H1 (cell line): Measurements from ENCODE around the gene SAFB. TPM values are rescaled to one million over a fixed set of nuclear protein-coding genes. Genes with fewer than 3 reads are reported as not detected.
A peak's percentile ranks its signal among the peaks of the same experiment; 100 is the strongest.

ENCODE experiments used
- CTCF ChIA-PET: fragments of 300-600 bp; sonication (Branson Sonifier 250); formaldehyde crosslinking; loops from one replicate; lab custom pipeline; 2021; ENCODE audit not compliant: partially characterized antibody; lab: Charles Lee
- POLR2A ChIA-PET: fragments of 300-600 bp; sonication (Branson Sonifier 250); formaldehyde crosslinking; loops from one replicate; lab custom pipeline; 2021; ENCODE audit warnings: inconsistent platforms; ENCODE audit not compliant: partially characterized antibody; lab: Charles Lee
- DNase-seq, 2 experiments: peaks; one replicate each; pipeline versions ENCODE4 v3.0.0 to v3.0.0-alpha.2; 2010 to 2022; ENCODE audit warnings: low spot score in 2 of 2, low read depth in 1 of 2, mixed read lengths in 1 of 2
- FAIRE-seq: peaks from 2 replicates; lab custom pipeline; 2011; peaks lifted over from hg19 to GRCh38; lab: Jason Lieb, UNC
- H2AFZ ChIP-seq: 2 replicates; pipeline ENCODE4 v1.8.1; 2012; ENCODE audit warnings: low read length, inconsistent platforms
- H2AK5ac ChIP-seq: 2 replicates; pipeline ENCODE4 v1.6.1; 2013; ENCODE audit warnings: low read depth, low read length
- H2BK120ac ChIP-seq: replicated peaks from 2 replicates; pipeline ENCODE3; 2013; ENCODE audit warnings: low read depth, low read length, inconsistent platforms
- H2BK12ac ChIP-seq: 2 replicates; pipeline ENCODE4 v1.6.1; 2013; ENCODE audit warnings: low read depth, low read length
- H2BK15ac ChIP-seq: 2 replicates; pipeline ENCODE4 v1.6.1; 2013; ENCODE audit warnings: low read length
- H2BK20ac ChIP-seq: 2 replicates; pipeline ENCODE4 v1.6.1; 2013; ENCODE audit warnings: low read length
- H2BK5ac ChIP-seq: 2 replicates; pipeline ENCODE4 v1.6.1; 2013; ENCODE audit warnings: low read depth, low read length
- H3K14ac ChIP-seq: 2 replicates; pipeline ENCODE4 v1.6.1; 2013; ENCODE audit warnings: inconsistent platforms; ENCODE audit not compliant: insufficient read length
- H3K18ac ChIP-seq: 2 replicates; pipeline ENCODE4 v1.6.1; 2013; ENCODE audit warnings: low read length; ENCODE audit errors: extremely low read depth
- H3K23ac ChIP-seq: 2 replicates; pipeline ENCODE4 v1.6.1; 2013; ENCODE audit warnings: inconsistent platforms; ENCODE audit not compliant: insufficient read length
- H3K23me2 ChIP-seq: 2 replicates; pipeline ENCODE4 v1.6.1; 2013; ENCODE audit warnings: low read depth, low read length
- H3K27ac ChIP-seq: 2 replicates; pipeline ENCODE4 v1.6.1; 2011; ENCODE audit warnings: low read depth, low read length, inconsistent platforms
- H3K27me3 ChIP-seq, 4 experiments: replicated peaks in 1 of 4; 1 replicate in 1 of 4; 2 replicates in 3 of 4; pipeline versions ENCODE4 v1.6.1 to v1.8.1; 2011 to 2013; ENCODE audit warnings: low read length in 3 of 4, mild to moderate bottlenecking in 3 of 4, inconsistent platforms in 2 of 4, mixed read lengths in 2 of 4, moderate library complexity in 1 of 4; ENCODE audit not compliant: control insufficient read depth in 3 of 4, insufficient read depth in 3 of 4; ENCODE audit errors: extremely low read depth in 1 of 4
- H3K36me3 ChIP-seq, 4 experiments: 2 replicates each; pipeline versions ENCODE4 v1.6.1 to v1.8.1; 2011 to 2013; ENCODE audit warnings: mild to moderate bottlenecking in 4 of 4, low read length in 3 of 4, moderate library complexity in 2 of 4, control low read depth in 1 of 4, inconsistent platforms in 1 of 4; ENCODE audit not compliant: insufficient read depth in 4 of 4, control insufficient read depth in 2 of 4
- H3K4ac ChIP-seq: replicated peaks from 2 replicates; pipeline ENCODE3; 2013; ENCODE audit warnings: low read length, low read depth, mixed read lengths, inconsistent platforms; ENCODE audit not compliant: insufficient read length
- H3K4me1 ChIP-seq, 4 experiments: replicated peaks in 1 of 4; 1 replicate in 1 of 4; 2 replicates in 3 of 4; pipeline versions ENCODE4 v1.6.1 to v1.8.1; 2011 to 2013; ENCODE audit warnings: low read length in 3 of 4, inconsistent platforms in 2 of 4, mixed read lengths in 1 of 4; ENCODE audit not compliant: insufficient read depth in 4 of 4, control insufficient read depth in 3 of 4
- H3K4me2 ChIP-seq, 2 experiments: 2 replicates each; pipeline versions ENCODE4 v1.6.1 to v1.8.1; 2011 to 2013; ENCODE audit warnings: low read depth in 2 of 2, low read length in 2 of 2, control low read depth in 1 of 2, inconsistent platforms in 1 of 2, mild to moderate bottlenecking in 1 of 2; ENCODE audit not compliant: insufficient read depth in 1 of 2
- H3K4me3 ChIP-seq, 4 experiments: fragments of 200-600, 300-600 bp in 1 of 4; sonication (generic), shearing (Covaris generic), sonication (Bioruptor Twin) in 1 of 4; 2 replicates each; pipeline versions ENCODE4 v1.5.1 to v1.8.1; 2011 to 2016; ENCODE audit warnings: low read length in 4 of 4, low read depth in 3 of 4, control low read depth in 2 of 4, inconsistent platforms in 2 of 4, mild to moderate bottlenecking in 2 of 4, mixed read lengths in 1 of 4, moderate library complexity in 1 of 4; ENCODE audit not compliant: insufficient read depth in 2 of 4; ENCODE audit errors: extremely low read depth in 1 of 4
- H3K56ac ChIP-seq: replicated peaks from 2 replicates; pipeline ENCODE3; 2013; ENCODE audit warnings: low read depth, mild to moderate bottlenecking, mixed read lengths, low read length, inconsistent platforms; ENCODE audit not compliant: insufficient read length
- H3K79me1 ChIP-seq: 2 replicates; pipeline ENCODE4 v1.6.1; 2013; ENCODE audit warnings: low read depth, low read length, control low read depth
- H3K79me2 ChIP-seq, 2 experiments: 2 replicates each; pipeline versions ENCODE4 v1.6.1 to v1.8.1; 2012 to 2013; ENCODE audit warnings: low read length in 2 of 2, mild to moderate bottlenecking in 2 of 2, inconsistent platforms in 1 of 2; ENCODE audit not compliant: insufficient read depth in 2 of 2, control insufficient read depth in 1 of 2
- H3K9ac ChIP-seq, 4 experiments: replicated peaks in 1 of 4; 1 replicate in 1 of 4; 2 replicates in 3 of 4; pipeline versions ENCODE4 v1.6.1 to v1.8.1; 2011 to 2013; ENCODE audit warnings: low read depth in 3 of 4, low read length in 3 of 4, control low read depth in 2 of 4, mild to moderate bottlenecking in 2 of 4, moderate library complexity in 2 of 4, inconsistent platforms in 1 of 4; ENCODE audit errors: extremely low read depth in 1 of 4
- H3K9me3 ChIP-seq, 2 experiments: 2 replicates each; pipeline versions ENCODE4 v1.6.1 to v1.8.1; 2012 to 2013; ENCODE audit warnings: mild to moderate bottlenecking in 2 of 2, moderate library complexity in 2 of 2, control low read depth in 1 of 2, inconsistent platforms in 1 of 2, low read depth in 1 of 2, low read length in 1 of 2, mixed read lengths in 1 of 2; ENCODE audit not compliant: insufficient read depth in 2 of 2
- H4K20me1 ChIP-seq, 2 experiments: replicated peaks in 1 of 2; 2 replicates each; pipeline versions ENCODE3 to v1.8.1; 2011 to 2013; ENCODE audit warnings: inconsistent platforms in 2 of 2, low read length in 2 of 2, mild to moderate bottlenecking in 1 of 2; ENCODE audit not compliant: insufficient read depth in 2 of 2, control insufficient read depth in 1 of 2
- H4K5ac ChIP-seq: 2 replicates; pipeline ENCODE4 v1.6.1; 2013; ENCODE audit warnings: low read length, low read depth, mixed read lengths, inconsistent platforms; ENCODE audit not compliant: insufficient read length
- H4K8ac ChIP-seq: 2 replicates; pipeline ENCODE4 v1.8.0; 2013; ENCODE audit warnings: mild to moderate bottlenecking, moderate library complexity, low read length, inconsistent platforms; ENCODE audit not compliant: insufficient read depth; ENCODE audit errors: extremely low read depth
- H4K91ac ChIP-seq: replicated peaks from 2 replicates; pipeline ENCODE3; 2013; ENCODE audit warnings: low read length, mixed read lengths, inconsistent platforms; ENCODE audit not compliant: insufficient read length
- CREB1 ChIP-seq: IDR thresholded peaks from 2 replicates; pipeline ENCODE4 v1.6.1; 2012; ENCODE audit warnings: inconsistent platforms
- EGR1 ChIP-seq: IDR thresholded peaks from 2 replicates; pipeline ENCODE4 v1.6.1; 2011; ENCODE audit warnings: low read depth, low read length, borderline replicate concordance
- FOSL1 ChIP-seq: IDR thresholded peaks from 2 replicates; pipeline ENCODE4 v1.6.1; 2011; ENCODE audit warnings: mild to moderate bottlenecking, low read depth, low read length, moderate library complexity; ENCODE audit not compliant: insufficient read depth
- KDM4A ChIP-seq: IDR thresholded peaks from one replicate; pipeline ENCODE4 v1.7.1; 2012; ENCODE audit warnings: low read depth, mild to moderate bottlenecking, moderate library complexity, low read length, inconsistent platforms; ENCODE audit not compliant: severe bottlenecking
- RAD21 ChIP-seq, 2 experiments: IDR thresholded peaks in 1 of 2; conservative IDR thresholded peaks in 1 of 2; 2 replicates each; pipeline ENCODE4 v1.6.1; 2011; ENCODE audit warnings: low read depth in 2 of 2, low read length in 2 of 2, improper control_type of control experiment in 1 of 2, inconsistent platforms in 1 of 2, mild to moderate bottlenecking in 1 of 2, moderate library complexity in 1 of 2
- SIN3A ChIP-seq, 2 experiments: IDR thresholded peaks in 1 of 2; conservative IDR thresholded peaks in 1 of 2; 2 replicates each; pipeline ENCODE4 v1.6.1; 2011 to 2012; ENCODE audit warnings: low read length in 2 of 2, improper control_type of control experiment in 1 of 2, low read depth in 1 of 2, mild to moderate bottlenecking in 1 of 2
- WGBS, 2 experiments: shearing (Covaris generic) in 1 of 2; methylation state at CpG; one replicate each; pipeline versions ENCODE4 v1.1.6 to v1.1.7; 2013 to 2015; ENCODE audit warnings: low lambda C conversion rate in 2 of 2, mixed read lengths in 2 of 2, inconsistent platforms in 1 of 2, low coverage in 1 of 2, missing lambda C conversion rate in 1 of 2; ENCODE audit not compliant: insufficient replicate concordance in 2 of 2, insufficient coverage in 1 of 2, insufficient read length in 1 of 2; ENCODE audit errors: extremely low coverage in 1 of 2, missing lambda C conversion rate in 1 of 2; 5-methylcytosine and 5-hydroxymethylcytosine counted together
- polyA plus RNA-seq, 7 experiments: library from polyadenylated mRNA; depleted of rRNA in 3 of 7; stranded (reverse) in 5 of 7; unstranded in 2 of 7; fragments of >200 nt in 5 of 7; fragments of 200-250 nt in 2 of 7; gene quantifications; 1 replicate in 5 of 7; 2 replicates in 1 of 7; 4 replicates in 1 of 7; pipeline versions ENCODE4 v1.2.1 to v1.2.3, GENCODE V29; 2011 to 2013; ENCODE audit warnings: missing spikeins in 2 of 7, mixed read lengths in 2 of 7
- total RNA-seq: library from RNA; stranded (reverse); fragmentation: NEBNext Ultra II Directional; extraction: Animal tissue kit (Norgen Biotek cat#: 25700); gene quantifications from 2 replicates; pipeline ENCODE4 v1.2.1, GENCODE V29; 2021
- TF ChIP-seq, protein P1 (sequence below), 3 experiments: IDR thresholded peaks; 1 replicate in 2 of 3; 2 replicates in 1 of 3; pipeline versions ENCODE4 v1.5.1 to v1.6.1; 2011; ENCODE audit warnings: low read length in 3 of 3, mild to moderate bottlenecking in 3 of 3, inconsistent platforms in 2 of 3, low read depth in 1 of 3, moderate library complexity in 1 of 3; ENCODE audit not compliant: insufficient read depth in 1 of 3; ENCODE audit errors: control extremely low read depth in 1 of 3

The SAFB gene
- total and polyA plus RNA-seq, 2 of the 8 experiments (the other 6 are each of a cell fraction or from before 2014, with no cell fraction given) = 27.0 to 110 TPM

DNA sequence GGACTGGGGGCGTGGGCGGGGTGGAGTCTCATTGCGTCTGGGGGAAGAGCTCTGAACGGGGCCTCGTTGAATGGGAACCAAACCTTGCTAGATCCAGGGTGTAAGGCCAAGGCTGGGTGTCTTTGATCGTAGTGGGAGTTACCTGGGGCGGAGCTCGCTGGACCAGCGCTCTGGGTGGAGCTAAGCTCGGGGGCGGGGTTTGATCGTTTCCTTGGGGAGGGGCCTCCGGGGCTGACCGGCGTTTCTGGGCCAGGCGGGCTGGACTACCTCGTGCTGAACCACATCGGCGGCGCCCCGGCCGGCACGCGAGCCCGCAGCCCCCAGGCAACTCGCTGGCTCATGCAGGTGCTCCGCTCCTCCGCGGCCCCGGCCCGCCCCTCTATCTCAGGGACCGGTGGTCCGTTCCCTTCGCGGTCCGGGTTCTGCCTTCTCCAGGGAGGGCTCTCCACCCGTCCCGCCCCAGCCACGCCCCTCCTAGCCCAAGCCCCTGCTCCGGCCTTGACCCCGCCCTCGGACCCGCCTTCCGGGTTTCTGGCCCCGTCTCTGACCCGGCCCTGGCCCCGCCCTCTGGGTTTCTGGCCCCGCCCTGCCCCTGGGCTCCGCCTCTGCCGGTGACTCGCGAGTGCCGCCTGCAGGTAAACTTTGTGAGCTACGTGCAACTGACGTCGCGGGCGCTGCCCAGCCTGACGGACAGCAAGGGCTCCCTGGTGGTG lies 63.9 kb downstream of the SAFB start:
- Histone ChIP-seq H2BK120ac (no peak overlapping the region), H2BK5ac (peak overlapping the region; percentile 35; the same call in 1 of the 2 replicates), H3K27ac (no peak overlapping the region; the same call in 1 of the 2 replicates), H3K4ac (no peak overlapping the region), H4K91ac (no peak overlapping the region), H2BK15ac (no peak overlapping the region), H3K9ac (peak overlapping the region in 2 of 4 experiments; percentile 36 to 38; a peak in 2 of 7 replicates), H3K23ac (no peak overlapping the region), H2AK5ac (no peak overlapping the region), H2BK20ac (no peak overlapping the region), H3K79me2 (peaks cover 10 to 16% of the 10 kb centered on the region in 2 experiments), H2AFZ (no peak overlapping the region), H4K5ac (no peak overlapping the region), H4K8ac (peak overlapping the region; percentile 82; the same call in 1 of the 2 replicates), H3K9me3 (no peaks in the 10 kb centered on the region), H3K56ac (no peak overlapping the region), H3K23me2 (peaks cover 5% of the 10 kb centered on the region; the same call in 1 of the 2 replicates), H3K79me1 (no peaks in the 10 kb centered on the region), H3K27me3 (no peaks in the 10 kb centered on the region), H3K4me3 (peak overlapping the region; percentile 49 to 71 (median 56)), H3K36me3 (peaks cover 1 to 9% (median 7%) of the 10 kb centered on the region in 4 experiments; a peak in 6 of 8 replicates), H3K4me1 (peaks cover 0 to 4% (median 1%) of the 10 kb centered on the region in 4 experiments; a peak in 3 of 7 replicates), H3K14ac (no peak overlapping the region), H4K20me1 (peaks cover 12% of the 10 kb centered on the region in 2 experiments), H2BK12ac (peak overlapping the region; percentile 84; the same call in 1 of the 2 replicates), H3K18ac (peak overlapping the region; percentile 83), H3K4me2 (peak overlapping the region; percentile 36 to 75)
- WGBS, 2 experiments = 3% methylated on average over 14 of the region's 59 CpGs; no CpG with 5 or more reads in 1 of the 2 experiments
- POLR2A ChIA-PET = interaction anchor here (0.8 to 15.6 kb wide), 7 partner anchors 9 to 142 kb away, joined by 3 to 620 read pairs (median 8); partner anchors contain the start of genes CATSPERD and LONP1
- DNase-seq (peak; percentile 90 to 100), FAIRE-seq (no peak)
- CTCF ChIA-PET = interaction anchor here (0.9 to 4.9 kb wide), 16 partner anchors 10 to 125 kb away, joined by 3 to 26 read pairs (median 4); partner anchors contain the start of gene DUS3L
- peak; percentile 93 for TF ChIP-seq KDM4A
- TF ChIP-seq EGR1 = 0 out of 2 replicates have a peak, but pooled peaks have one; percentile 30
- peak in 1 of 2 experiments; percentile 55; a peak in 2 of 4 replicates for TF ChIP-seq SIN3A (conservative IDR thresholded peaks at IDR 0.05 in 1 of 2, IDR thresholded peaks at IDR 0.05 in 1 of 2; ENCODE audit: low read depth in 1 of 2, low read length in 2 of 2)
- TF ChIP-seq, protein P1, sequence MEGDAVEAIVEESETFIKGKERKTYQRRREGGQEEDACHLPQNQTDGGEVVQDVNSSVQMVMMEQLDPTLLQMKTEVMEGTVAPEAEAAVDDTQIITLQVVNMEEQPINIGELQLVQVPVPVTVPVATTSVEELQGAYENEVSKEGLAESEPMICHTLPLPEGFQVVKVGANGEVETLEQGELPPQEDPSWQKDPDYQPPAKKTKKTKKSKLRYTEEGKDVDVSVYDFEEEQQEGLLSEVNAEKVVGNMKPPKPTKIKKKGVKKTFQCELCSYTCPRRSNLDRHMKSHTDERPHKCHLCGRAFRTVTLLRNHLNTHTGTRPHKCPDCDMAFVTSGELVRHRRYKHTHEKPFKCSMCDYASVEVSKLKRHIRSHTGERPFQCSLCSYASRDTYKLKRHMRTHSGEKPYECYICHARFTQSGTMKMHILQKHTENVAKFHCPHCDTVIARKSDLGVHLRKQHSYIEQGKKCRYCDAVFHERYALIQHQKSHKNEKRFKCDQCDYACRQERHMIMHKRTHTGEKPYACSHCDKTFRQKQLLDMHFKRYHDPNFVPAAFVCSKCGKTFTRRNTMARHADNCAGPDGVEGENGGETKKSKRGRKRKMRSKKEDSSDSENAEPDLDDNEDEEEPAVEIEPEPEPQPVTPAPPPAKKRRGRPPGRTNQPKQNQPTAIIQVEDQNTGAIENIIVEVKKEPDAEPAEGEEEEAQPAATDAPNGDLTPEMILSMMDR (IDR thresholded peaks at IDR 0.05; ENCODE audit: control extremely low read depth in 1 of 3, insufficient read depth in 1 of 3, low read depth in 1 of 3, low read length in 3 of 3) = peak; percentile 86 to 94 (median 87)
- TF ChIP-seq RAD21 (IDR thresholded peaks at IDR 0.05 in 1 of 2, conservative IDR thresholded peaks at IDR 0.05 in 1 of 2; ENCODE audit: low read depth in 2 of 2, low read length in 2 of 2) = peak; percentile 37 to 60; a peak in 3 of 4 replicates
- TF ChIP-seq CREB1 = peak; percentile 95
- no peak for TF ChIP-seq FOSL1
